LNCaP clone FGC (cell line): ENCODE measurements around the gene ACTR8.
"Not testable (repeated sequence)": the region's sequence is repeated elsewhere in the genome, so short reads cannot be mapped to it uniquely, and the experiment has no call there.

Source experiments
- DNase-seq: peaks from one replicate; pipeline ENCODE4 v3.0.0-alpha.2; 2011; ENCODE audit warnings: low read depth
- H3K4me3 ChIP-seq: 2 replicates; pipeline ENCODE4 v1.5.1; 2011; ENCODE audit warnings: mild to moderate bottlenecking, low read depth, low read length, control low read depth
- CTCF ChIP-seq: IDR thresholded peaks from 2 replicates; pipeline ENCODE4 v1.5.1; 2012; ENCODE audit warnings: mild to moderate bottlenecking; ENCODE audit not compliant: control insufficient read depth, insufficient read depth; ENCODE audit errors: extremely low read depth

The ACTR8 gene, protein sequence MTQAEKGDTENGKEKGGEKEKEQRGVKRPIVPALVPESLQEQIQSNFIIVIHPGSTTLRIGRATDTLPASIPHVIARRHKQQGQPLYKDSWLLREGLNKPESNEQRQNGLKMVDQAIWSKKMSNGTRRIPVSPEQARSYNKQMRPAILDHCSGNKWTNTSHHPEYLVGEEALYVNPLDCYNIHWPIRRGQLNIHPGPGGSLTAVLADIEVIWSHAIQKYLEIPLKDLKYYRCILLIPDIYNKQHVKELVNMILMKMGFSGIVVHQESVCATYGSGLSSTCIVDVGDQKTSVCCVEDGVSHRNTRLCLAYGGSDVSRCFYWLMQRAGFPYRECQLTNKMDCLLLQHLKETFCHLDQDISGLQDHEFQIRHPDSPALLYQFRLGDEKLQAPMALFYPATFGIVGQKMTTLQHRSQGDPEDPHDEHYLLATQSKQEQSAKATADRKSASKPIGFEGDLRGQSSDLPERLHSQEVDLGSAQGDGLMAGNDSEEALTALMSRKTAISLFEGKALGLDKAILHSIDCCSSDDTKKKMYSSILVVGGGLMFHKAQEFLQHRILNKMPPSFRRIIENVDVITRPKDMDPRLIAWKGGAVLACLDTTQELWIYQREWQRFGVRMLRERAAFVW

DNA sequence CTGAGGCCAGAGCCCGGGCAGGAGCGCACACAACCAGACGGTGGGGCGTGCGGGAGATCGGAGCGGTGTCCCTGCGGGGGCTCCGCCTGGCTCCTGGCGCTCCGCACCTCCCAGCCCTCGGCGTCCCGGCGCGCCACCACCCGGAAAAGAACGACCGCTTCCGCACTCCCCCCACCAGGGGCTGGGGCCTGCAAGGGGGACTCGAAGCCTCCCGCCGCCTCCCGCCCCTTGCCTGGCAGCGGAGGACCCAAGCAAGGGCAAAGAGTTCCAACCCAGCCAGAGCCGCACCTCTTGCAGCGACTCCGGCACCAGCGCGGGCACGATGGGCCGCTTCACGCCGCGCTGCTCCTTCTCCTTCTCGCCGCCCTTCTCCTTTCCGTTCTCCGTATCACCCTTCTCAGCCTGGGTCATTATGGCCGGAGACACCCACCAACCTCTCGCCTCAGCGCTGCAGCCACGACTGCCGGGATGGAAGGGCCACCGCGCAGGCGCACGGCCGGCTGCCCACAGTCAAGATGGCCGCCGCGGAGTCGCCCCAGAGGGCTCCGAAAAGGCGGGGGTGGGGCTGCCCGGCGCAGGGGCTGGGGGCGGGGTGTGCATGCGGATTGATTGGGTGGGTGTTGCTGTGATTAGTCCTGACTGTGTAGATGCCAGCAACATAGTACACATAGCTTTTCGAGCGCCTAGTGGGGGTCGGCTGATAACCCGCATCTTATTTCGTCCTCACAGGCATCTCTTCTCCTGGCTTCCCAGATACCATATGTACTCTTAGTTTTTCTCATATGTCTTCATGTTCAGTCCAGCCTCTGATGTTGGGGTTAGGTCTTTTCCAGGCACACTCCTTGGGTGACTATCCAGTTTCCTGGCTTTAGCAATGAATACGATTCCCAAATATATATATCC, at the start of gene ACTR8:
ACTR8 (minus strand) TSS at position 462 of the 903 bp plus-strand sequence; CDS start at position 411, 51 bp downstream.
- TF ChIP-seq CTCF = no peak
- DNase-seq = no peak
- H3K4me3 ChIP-seq = peak within 1 kb of the TSS; percentile 69

DNA sequence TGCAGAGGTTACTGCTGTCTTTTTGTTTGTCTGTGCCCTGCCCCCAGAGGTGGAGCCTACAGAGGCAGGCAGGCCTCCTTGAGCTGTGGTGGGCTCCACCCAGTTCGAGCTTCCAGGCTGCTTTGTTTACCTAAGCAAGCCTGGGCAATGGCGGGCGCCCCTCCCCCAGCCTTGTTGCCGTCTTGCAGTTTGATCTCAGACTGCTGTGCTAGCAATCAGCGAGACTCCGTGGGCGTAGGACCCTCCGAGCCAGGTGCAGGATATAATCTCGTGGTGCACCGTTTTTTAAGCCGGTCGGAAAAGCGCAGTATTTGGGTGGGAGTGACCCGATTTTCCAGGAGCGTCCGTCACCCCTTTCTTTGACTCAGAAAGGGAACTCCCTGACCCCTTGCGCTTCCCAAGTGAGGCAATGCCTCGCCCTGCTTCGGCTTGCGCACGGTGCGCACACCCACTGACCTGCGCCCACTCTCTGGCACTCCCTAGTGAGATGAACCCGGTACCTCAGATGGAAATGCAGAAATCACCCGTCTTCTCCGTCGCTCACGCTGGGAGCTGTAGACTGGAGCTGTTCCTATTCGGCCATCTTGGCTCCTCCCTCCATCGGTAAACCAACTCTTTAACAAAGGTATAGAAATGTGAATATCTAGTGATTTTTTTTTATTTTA, 45.4 kb upstream of the ACTR8 start:
- DNase-seq, H3K4me3 ChIP-seq: not testable (repeated sequence)

DNA sequence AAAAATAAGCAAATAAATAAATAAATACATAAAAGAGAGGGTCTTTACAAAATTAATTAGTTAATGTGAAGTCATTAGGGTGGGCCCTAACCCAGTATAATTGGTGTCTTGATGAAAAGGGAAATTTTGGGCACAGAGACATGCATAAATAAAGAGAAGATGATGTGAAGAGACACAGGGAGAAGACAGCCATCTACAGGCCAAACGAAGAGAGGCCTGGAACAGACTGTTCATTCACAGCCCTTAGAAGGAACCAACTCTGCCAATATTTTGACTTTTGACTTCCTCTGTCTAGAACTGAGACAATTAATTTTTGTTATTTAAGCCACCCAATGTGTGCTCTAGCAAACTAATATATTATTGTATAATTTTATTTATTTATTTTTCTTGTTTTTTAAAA, 39.3 kb upstream of the ACTR8 start:
- DNase-seq = no peak
- peak; percentile 63 for TF ChIP-seq CTCF
- no peak overlapping the region for H3K4me3 ChIP-seq

DNA sequence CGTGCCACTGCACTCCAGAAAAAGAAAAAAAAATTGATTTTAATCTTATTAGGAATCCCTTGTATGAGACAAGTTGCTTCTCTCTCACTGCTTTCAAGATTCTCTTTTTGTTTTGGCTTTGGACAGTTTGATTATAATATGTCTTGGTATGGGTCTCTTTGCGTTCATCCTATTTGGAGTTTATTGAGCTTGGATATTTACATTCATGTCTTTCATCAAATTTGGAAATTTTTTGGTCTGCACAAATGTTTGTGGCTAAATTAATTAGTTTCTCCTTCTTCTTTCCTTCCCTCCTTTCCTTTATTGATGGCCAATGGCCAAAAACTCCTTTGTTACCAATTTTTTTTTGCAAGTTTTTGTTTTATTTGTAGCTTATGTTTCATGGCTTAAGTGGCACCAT, 37.8 kb upstream of the ACTR8 start:
- H3K4me3 ChIP-seq = no peak overlapping the region
- DNase-seq = no peak
- no peak for TF ChIP-seq CTCF

- no peak overlapping the region for H3K4me3 ChIP-seq
- DNase-seq = no peak
- TF ChIP-seq CTCF = no peak
Observed at GRCh38 chr3:53913401-53913800, 31.4 kb upstream of the ACTR8 start.

- no peak overlapping the region for H3K4me3 ChIP-seq
- no peak for TF ChIP-seq CTCF
- DNase-seq = no peak
Observed at GRCh38 chr3:53902711-53903110, 20.8 kb upstream of the ACTR8 start.

DNA sequence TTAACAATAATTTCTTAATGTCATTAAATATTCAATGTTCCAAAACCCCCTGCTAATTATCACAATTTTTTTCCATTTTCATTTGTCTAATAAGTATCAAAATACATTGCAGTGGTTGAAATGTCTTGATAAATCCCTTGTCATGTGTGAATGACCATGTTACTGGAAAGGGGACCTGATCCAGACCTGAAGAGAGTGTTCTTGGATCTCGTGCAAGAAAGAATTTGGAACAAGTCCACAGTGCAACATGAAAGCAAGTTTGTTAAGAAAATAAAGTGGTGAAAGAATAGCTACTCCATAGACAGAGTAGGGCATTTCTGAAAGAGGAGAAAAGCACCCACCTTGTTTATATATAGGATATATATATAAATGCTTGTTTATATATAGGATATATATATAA, 20.1 kb upstream of the ACTR8 start:
- TF ChIP-seq CTCF = no peak
- no peak overlapping the region for H3K4me3 ChIP-seq
- DNase-seq = no peak
